GM12801 (cell line): ENCODE results near the gene LY9.

ENCODE experiments used
- TF ChIP-seq, protein P1 (sequence below): IDR thresholded peaks from one replicate; pipeline ENCODE4 v1.5.1; 2011; ENCODE audit warnings: control low read depth; ENCODE audit not compliant: insufficient read length; ENCODE audit errors: extremely low read depth

The LY9 gene

DNA sequence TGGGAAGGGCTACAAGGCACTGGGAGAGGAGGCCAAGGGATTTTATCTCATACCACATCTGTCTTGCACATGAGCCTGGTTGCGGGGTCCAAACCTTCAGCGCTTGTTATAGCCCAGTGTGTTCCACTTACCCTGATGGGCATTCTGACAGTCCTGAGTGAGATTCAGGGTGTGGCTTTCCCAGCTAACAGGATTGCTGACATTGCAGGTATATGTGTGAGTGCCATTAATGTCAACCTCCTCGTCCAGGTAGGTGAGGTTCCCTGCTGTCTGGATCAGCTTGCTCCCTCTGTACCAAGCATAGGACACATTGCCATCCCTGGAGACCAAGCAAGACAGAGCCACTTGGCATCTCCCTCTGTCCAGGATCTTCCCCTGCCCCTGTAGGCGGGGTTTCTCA, 45.1 kb downstream of the LY9 start:
- TF ChIP-seq, protein P1, sequence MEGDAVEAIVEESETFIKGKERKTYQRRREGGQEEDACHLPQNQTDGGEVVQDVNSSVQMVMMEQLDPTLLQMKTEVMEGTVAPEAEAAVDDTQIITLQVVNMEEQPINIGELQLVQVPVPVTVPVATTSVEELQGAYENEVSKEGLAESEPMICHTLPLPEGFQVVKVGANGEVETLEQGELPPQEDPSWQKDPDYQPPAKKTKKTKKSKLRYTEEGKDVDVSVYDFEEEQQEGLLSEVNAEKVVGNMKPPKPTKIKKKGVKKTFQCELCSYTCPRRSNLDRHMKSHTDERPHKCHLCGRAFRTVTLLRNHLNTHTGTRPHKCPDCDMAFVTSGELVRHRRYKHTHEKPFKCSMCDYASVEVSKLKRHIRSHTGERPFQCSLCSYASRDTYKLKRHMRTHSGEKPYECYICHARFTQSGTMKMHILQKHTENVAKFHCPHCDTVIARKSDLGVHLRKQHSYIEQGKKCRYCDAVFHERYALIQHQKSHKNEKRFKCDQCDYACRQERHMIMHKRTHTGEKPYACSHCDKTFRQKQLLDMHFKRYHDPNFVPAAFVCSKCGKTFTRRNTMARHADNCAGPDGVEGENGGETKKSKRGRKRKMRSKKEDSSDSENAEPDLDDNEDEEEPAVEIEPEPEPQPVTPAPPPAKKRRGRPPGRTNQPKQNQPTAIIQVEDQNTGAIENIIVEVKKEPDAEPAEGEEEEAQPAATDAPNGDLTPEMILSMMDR = no peak

DNA sequence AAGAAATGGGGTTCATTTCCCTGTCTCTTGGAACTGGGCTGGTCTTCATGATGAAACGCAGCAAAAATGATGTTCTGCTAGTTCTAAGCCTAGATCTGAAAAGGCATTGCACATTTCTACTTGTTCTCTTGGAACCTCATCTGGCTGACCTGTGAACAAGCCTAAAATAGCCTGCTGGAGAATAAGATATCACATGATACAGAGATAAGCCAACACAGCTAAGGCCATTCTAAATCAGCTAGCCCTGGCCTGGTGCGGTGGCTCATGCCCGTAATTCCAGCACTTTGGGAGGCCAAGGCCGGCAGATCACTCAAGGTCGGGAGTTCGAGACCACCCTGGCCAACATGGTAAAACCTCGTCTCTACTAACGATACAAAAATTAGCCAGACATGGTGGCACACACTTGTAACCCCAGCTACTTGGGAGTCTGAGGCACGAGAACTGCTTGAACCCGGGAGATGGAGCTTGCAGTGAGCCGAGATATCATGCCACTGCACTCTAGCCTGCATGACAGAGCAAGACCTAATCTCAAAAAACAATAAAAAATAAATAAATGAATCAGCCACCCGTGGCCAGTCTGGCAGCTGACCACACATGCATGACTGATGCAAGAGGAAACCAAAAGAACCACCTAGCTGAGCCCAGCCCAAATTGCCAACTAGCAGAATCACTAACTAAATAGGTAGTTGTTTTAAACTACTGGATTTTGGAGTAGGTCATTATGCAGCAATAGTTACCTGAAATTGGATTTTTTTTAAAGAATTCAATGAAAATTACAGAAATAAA, 48.7 kb downstream of the LY9 start:
- TF ChIP-seq, protein P1 = no peak

DNA sequence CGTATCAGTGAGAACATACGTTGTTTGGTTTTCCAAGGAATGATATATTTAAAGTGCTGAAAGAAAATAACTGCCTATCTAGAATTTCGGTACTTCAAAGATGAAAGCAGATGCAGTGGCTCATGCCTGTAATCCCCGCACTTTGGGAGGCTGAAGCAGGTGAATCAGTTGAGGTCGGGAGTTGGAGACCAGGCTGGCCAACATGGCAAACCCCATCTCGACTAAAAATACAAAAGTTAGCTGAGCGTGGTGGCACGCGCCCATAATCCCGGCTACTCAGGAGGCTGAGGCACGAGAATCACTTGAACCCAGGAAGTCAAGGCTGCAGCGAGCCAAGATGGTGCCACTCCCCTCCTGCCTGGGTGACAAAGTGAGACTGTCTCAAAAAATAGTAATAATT, 50.3 kb downstream of the LY9 start:
- TF ChIP-seq, protein P1 = no peak

DNA sequence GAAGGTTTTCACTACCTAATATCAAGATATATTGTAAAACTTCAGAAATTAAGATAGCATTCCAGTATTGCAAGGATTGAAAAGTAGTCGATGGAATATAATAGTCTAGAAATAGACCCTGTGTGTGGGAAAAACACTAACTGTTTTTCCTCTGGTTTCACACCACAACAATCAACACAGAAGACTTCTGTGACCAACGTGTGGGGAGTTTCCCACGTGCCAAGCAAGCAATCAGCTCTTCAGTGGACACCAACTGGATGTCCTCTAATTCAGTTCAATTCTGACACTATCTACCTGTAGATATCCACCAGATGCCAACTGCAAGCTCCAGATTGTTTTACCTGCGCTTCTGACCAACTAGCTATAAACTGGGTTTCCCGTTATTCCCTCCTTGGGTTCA, 54.6 kb downstream of the LY9 start:
- TF ChIP-seq, protein P1 = no peak

DNA sequence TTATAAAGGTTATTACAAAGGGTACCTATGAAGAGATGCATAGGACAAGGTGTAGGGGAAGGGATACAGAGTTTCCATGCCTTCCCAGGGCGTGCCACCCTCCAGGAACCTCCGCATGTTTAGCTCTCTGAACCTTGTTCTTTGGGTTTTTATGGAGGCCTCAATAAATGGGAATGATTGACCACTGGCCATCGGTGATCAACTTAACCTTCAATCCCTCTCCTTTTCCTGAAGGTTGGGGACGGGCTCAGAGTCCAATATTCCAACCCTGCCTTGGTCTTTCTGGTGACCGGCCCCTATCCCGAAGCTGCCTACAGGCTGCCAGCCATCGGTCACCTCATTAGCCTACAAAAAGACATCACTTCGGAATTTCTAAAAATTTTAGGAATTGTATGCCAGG, 55.0 kb downstream of the LY9 start:
- TF ChIP-seq, protein P1 = no peak

DNA sequence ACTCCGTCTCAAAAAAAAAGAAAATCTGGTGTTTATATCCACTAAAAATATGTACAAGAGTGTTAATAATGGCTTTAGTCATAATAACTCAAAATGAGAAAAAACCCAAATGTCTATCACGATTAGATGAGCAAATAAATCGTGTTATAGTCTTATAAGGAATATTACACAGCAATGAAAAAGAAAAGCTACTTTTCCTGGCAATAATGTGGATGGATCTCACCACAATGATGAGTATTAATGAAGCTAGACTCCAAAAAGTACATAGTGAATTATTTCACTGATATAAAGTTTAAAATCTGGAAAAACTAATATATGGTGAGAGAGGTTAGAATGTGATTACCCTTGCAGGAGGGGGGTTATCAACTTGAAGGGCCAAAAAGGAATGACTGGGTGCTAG, 57.0 kb downstream of the LY9 start:
- TF ChIP-seq, protein P1 = no peak

DNA sequence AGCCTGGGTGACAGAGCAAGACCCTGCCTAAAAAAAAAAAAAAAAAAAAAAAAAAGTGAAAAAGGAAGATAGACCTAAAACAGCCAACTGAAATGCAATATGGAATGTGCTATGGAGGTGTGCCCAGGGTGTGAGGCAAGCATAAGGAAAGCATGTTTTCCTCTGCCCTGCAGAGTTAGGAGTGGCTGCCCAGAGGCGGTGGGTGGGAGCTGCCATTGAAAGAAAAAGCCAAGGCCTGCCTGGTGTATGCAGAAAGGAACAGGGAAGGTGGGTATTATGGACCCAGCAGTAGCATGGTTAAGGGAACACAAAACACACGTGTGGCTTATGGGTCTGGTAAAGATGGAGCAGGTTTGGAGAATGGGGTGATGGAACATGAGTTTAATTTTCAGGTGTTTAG, 57.8 kb downstream of the LY9 start:
- TF ChIP-seq, protein P1 = no peak
